ENCODE measurements around the gene IL17C. TPM values are rescaled to one million over a fixed set of nuclear protein-coding genes. Genes with fewer than 3 reads are reported as not detected.

IL17C gene
- total and polyA plus RNA-seq, 2 of the 8 experiments (the other 6 are each of a cell fraction or from before 2014, with no cell fraction given): 1.1 to 1.9 TPM

DNA sequence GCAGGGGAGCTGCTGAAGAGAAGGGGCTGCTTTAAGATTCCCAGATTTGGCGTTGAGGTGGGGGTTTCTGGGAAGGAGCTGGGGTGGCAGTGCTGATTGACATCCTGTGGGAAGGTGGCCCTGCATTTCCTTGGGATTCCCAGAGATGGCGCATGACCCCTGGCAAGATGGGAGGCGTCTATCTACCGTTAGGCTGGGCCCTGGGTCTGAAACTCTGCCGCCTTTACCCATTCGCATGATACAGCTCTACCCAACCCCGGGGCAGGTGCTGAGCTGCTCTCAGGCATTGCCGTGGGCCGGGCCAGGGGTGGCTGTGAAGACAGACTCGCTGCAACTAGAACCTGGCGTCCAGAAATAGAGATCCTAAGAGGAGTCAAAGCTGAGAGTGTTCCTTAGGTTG, 34.4 kb downstream of the IL17C start (continued):
- TF ChIP-seq, protein P1, sequence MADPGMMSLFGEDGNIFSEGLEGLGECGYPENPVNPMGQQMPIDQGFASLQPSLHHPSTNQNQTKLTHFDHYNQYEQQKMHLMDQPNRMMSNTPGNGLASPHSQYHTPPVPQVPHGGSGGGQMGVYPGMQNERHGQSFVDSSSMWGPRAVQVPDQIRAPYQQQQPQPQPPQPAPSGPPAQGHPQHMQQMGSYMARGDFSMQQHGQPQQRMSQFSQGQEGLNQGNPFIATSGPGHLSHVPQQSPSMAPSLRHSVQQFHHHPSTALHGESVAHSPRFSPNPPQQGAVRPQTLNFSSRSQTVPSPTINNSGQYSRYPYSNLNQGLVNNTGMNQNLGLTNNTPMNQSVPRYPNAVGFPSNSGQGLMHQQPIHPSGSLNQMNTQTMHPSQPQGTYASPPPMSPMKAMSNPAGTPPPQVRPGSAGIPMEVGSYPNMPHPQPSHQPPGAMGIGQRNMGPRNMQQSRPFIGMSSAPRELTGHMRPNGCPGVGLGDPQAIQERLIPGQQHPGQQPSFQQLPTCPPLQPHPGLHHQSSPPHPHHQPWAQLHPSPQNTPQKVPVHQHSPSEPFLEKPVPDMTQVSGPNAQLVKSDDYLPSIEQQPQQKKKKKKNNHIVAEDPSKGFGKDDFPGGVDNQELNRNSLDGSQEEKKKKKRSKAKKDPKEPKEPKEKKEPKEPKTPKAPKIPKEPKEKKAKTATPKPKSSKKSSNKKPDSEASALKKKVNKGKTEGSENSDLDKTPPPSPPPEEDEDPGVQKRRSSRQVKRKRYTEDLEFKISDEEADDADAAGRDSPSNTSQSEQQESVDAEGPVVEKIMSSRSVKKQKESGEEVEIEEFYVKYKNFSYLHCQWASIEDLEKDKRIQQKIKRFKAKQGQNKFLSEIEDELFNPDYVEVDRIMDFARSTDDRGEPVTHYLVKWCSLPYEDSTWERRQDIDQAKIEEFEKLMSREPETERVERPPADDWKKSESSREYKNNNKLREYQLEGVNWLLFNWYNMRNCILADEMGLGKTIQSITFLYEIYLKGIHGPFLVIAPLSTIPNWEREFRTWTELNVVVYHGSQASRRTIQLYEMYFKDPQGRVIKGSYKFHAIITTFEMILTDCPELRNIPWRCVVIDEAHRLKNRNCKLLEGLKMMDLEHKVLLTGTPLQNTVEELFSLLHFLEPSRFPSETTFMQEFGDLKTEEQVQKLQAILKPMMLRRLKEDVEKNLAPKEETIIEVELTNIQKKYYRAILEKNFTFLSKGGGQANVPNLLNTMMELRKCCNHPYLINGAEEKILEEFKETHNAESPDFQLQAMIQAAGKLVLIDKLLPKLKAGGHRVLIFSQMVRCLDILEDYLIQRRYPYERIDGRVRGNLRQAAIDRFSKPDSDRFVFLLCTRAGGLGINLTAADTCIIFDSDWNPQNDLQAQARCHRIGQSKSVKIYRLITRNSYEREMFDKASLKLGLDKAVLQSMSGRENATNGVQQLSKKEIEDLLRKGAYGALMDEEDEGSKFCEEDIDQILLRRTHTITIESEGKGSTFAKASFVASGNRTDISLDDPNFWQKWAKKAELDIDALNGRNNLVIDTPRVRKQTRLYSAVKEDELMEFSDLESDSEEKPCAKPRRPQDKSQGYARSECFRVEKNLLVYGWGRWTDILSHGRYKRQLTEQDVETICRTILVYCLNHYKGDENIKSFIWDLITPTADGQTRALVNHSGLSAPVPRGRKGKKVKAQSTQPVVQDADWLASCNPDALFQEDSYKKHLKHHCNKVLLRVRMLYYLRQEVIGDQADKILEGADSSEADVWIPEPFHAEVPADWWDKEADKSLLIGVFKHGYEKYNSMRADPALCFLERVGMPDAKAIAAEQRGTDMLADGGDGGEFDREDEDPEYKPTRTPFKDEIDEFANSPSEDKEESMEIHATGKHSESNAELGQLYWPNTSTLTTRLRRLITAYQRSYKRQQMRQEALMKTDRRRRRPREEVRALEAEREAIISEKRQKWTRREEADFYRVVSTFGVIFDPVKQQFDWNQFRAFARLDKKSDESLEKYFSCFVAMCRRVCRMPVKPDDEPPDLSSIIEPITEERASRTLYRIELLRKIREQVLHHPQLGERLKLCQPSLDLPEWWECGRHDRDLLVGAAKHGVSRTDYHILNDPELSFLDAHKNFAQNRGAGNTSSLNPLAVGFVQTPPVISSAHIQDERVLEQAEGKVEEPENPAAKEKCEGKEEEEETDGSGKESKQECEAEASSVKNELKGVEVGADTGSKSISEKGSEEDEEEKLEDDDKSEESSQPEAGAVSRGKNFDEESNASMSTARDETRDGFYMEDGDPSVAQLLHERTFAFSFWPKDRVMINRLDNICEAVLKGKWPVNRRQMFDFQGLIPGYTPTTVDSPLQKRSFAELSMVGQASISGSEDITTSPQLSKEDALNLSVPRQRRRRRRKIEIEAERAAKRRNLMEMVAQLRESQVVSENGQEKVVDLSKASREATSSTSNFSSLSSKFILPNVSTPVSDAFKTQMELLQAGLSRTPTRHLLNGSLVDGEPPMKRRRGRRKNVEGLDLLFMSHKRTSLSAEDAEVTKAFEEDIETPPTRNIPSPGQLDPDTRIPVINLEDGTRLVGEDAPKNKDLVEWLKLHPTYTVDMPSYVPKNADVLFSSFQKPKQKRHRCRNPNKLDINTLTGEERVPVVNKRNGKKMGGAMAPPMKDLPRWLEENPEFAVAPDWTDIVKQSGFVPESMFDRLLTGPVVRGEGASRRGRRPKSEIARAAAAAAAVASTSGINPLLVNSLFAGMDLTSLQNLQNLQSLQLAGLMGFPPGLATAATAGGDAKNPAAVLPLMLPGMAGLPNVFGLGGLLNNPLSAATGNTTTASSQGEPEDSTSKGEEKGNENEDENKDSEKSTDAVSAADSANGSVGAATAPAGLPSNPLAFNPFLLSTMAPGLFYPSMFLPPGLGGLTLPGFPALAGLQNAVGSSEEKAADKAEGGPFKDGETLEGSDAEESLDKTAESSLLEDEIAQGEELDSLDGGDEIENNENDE (IDR thresholded peaks at IDR 0.05; ENCODE audit: insufficient replicate concordance, low read length): no peak
- TF ChIP-seq RXRA (IDR thresholded peaks at IDR 0.05; ENCODE audit: insufficient read depth, low read depth, low read length) (no peak), NANOG (IDR thresholded peaks at IDR 0.05; ENCODE audit: insufficient read depth, low read depth, low read length, poor library complexity, severe bottlenecking) (no peak), TEAD4 (IDR thresholded peaks at IDR 0.05; ENCODE audit: low read depth, low read length) (0 out of 2 replicates have a peak, but pooled peaks have one; percentile 43), TAF7 (optimal IDR thresholded peaks at IDR 0.05; ENCODE audit: borderline replicate concordance, low read depth, low read length) (no peak), BCL11A (IDR thresholded peaks at IDR 0.05; ENCODE audit: low read depth in 2 of 2, low read length in 2 of 2) (no peak), GABPA (IDR thresholded peaks at IDR 0.05; ENCODE audit: borderline replicate concordance, insufficient read depth, low read length) (peak; percentile 14; the same call in 1 of the 2 replicates), FOSL1 (IDR thresholded peaks at IDR 0.05; ENCODE audit: insufficient read depth, low read depth, low read length) (no peak)
- TF ChIP-seq, protein P2, sequence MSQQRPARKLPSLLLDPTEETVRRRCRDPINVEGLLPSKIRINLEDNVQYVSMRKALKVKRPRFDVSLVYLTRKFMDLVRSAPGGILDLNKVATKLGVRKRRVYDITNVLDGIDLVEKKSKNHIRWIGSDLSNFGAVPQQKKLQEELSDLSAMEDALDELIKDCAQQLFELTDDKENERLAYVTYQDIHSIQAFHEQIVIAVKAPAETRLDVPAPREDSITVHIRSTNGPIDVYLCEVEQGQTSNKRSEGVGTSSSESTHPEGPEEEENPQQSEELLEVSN (IDR thresholded peaks at IDR 0.05): peak; percentile 21; the same call in 1 of the 2 replicates

Measured in H1 (cell line).